Measurements from ENCODE around the gene PDE8A.
A peak's percentile ranks its signal among the peaks of the same experiment; 100 is the strongest.
"Not testable (repeated sequence)": the region's sequence is repeated elsewhere in the genome, so short reads cannot be mapped to it uniquely, and the experiment has no call there.

PDE8A gene

DNA sequence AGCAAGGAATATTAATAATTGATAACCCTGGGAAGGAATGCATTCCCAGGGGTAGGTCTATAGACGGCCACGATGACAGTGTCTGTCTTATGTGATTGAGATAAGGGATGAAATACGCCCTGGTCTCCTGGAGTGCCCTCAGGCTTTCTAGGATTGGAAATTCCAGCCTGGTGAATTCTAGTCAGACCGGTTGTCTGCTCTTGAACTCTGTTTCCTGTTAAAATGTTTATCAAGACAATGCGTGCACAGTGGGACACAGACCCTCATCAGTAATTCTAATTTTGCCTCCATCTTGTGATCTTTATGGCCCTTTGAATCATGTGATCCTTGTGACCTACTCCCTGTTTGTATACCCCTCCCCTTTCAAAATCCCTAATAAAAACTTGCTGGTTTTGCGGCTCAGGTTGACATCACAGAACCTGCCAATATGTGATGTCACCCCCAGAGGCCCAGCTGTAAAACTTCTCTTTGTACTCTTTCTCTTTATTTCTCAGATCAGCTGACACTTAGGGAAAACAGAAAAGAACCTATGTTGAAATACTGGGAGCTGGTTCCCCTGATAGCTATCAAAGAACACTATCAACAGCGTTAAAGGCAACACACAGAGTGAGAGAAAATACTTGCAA is 183.3 kb downstream of the PDE8A start:
- H3K27ac Mint-ChIP-seq, result no peak overlapping the region
- no peak overlapping the region for H3K4me3 Mint-ChIP-seq
- DNase-seq, result no peak
- ATAC-seq, result no peak
- H3K4me1 Mint-ChIP-seq, result peaks cover 3% of the 10 kb centered on the region
- H3K27me3 Mint-ChIP-seq, result peaks cover 29% of the 10 kb centered on the region
- no peaks in the 10 kb centered on the region for H3K36me3 Mint-ChIP-seq (ENCODE audit: low read depth)
- H3K9me3 Mint-ChIP-seq, result peaks cover 5% of the 10 kb centered on the region

DNA sequence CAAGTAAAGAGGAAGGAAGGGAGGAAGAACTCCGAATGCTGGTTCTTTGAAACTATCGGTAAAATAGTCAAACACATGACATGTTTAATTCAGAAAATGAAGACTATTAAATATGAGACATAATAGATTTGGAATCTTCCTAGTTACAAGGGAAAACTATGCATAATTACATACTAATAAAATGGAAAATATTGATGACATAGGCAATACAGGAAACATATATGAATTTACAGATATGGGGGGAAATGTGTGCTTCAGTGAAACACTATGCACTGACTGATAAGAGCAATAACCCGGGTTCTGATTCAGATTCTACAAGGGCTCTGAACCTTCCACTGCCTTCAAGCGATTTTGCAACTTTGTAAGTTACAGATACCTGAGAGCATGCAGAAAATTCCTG is 185.9 kb downstream of the PDE8A start:
- H3K27me3 Mint-ChIP-seq, result peaks cover 47% of the 10 kb centered on the region
- H3K9me3 Mint-ChIP-seq, result peaks cover 5% of the 10 kb centered on the region
- H3K4me3 Mint-ChIP-seq, result no peak overlapping the region
- no peak for ATAC-seq
- DNase-seq, result no peak
- no peak overlapping the region for H3K27ac Mint-ChIP-seq
- H3K36me3 Mint-ChIP-seq (ENCODE audit: low read depth), result no peaks in the 10 kb centered on the region
- H3K4me1 Mint-ChIP-seq, result peaks cover 3% of the 10 kb centered on the region

DNA sequence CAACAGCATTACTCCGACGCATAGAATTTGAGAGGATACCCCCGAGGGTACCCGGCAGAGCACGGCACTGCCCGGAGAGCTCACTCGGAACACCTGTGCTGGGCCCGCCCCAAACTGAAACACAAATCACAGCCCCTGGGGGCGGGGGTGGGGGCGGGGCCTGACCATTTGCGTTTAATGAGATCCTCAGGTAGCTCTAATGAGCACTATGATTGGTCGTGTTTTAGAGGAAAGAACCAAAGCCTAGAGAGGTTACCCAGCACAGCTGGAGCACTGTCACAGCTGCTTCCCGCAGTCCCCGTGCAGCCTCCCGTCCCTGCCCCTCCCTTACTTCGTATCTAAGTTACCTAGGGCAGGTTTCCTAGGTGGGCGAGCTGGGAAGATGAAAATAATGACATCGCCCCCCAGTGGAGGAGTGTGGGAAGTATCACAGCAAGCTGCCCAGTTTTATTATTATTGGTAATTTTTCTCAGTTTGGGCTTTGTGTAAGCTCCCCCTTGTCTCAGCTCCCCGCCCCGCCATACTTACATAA is 187.1 kb downstream of the PDE8A start:
- H3K36me3 Mint-ChIP-seq (ENCODE audit: low read depth), result no peaks in the 10 kb centered on the region
- peaks cover 52% of the 10 kb centered on the region for H3K27me3 Mint-ChIP-seq
- H3K4me1 Mint-ChIP-seq, result peaks cover 3% of the 10 kb centered on the region
- H3K9me3 Mint-ChIP-seq, result peaks cover 5% of the 10 kb centered on the region
- H3K4me3 Mint-ChIP-seq, result no peak overlapping the region
- DNase-seq (peak; percentile 18), ATAC-seq (no peak)
- no peak overlapping the region for H3K27ac Mint-ChIP-seq

DNA sequence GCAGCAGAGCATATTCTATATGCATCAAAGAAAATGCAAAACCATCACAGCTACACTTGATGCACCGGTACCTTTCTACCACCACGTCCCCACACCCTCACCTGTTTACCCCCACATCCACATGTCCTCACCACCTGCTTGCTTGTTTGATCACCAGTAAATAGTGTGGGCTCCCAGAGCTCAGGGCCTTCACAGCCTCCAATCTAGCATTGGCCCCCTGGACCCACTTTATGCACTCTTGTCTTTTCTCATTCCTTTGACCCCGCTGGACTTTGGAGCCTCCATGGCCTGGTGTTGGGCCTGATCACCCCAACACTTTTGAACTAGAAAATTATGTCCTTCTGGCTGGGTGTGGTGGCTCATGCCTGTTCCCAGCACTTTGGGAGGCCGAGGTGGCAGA is 190.1 kb downstream of the PDE8A start:
- Mint-ChIP-seq H3K4me3 (no peak overlapping the region), H3K36me3 (ENCODE audit: low read depth) (no peaks in the 10 kb centered on the region), H3K9me3 (no peaks in the 10 kb centered on the region), H3K27ac (no peak overlapping the region), H3K4me1 (peaks cover 3% of the 10 kb centered on the region), H3K27me3 (peaks cover 47% of the 10 kb centered on the region)
- DNase-seq (no peak), ATAC-seq (no peak)

DNA sequence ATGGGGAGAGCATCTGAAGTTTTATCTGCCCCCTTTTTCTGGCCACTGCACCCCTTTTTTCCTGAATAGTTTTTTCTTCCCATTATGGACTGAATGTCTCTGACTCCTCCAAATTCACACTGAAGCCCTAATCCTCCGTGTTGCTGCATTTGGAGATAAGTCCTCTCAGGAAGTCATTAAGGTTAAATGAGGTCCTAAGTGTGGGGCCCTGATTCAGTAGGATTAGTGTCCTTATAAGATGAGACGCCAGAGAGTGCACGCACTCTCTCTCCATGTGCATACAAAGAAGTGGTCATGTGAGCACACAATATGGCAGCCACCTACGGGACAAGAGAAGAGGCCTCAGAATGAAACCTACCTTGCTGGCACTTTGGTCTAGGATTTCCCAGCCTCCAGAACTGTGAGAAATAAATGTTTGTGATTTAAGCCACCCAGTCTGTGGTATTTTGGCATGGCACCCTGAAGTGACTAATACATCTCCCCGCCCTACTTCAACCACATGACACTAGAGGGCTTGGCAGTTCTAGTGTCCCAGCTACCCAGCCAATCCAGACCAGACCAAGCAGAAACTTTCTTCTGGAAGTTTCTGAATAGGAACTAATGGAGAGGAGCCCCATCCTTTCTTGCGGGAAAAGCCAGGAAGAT is 191.3 kb downstream of the PDE8A start:
- Mint-ChIP-seq H3K9me3 (no peaks in the 10 kb centered on the region), H3K36me3 (ENCODE audit: low read depth) (no peaks in the 10 kb centered on the region), H3K27me3 (peaks cover 39% of the 10 kb centered on the region), H3K27ac (no peak overlapping the region), H3K4me3 (no peak overlapping the region), H3K4me1 (peaks cover 3% of the 10 kb centered on the region)
- DNase-seq (no peak), ATAC-seq (no peak)

DNA sequence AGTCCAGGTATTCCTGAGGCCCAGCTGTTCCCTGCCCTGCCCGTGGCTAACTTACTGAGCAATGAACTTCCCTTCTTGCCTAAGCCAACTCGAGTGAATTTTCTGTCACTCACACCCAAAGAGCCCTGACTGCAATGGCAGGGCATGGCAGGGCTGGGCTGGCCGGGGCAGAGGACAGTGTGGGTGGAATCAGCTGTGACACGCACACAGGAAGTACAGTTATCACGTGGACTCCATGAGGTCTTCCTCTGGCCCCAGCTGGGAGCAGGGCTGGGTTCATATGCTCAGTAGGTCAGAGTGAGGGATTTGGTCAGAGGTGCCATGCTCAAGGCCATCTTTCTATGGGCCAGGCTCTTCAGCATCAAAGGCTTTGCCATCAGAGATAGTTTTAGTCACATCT is 192.0 kb downstream of the PDE8A start:
- not testable (repeated sequence) for H3K4me1 Mint-ChIP-seq; H3K9me3 Mint-ChIP-seq; DNase-seq; H3K4me3 Mint-ChIP-seq; H3K27ac Mint-ChIP-seq; ATAC-seq; H3K36me3 Mint-ChIP-seq (ENCODE audit: low read depth)
- H3K27me3 Mint-ChIP-seq, result peaks cover 36% of the 10 kb centered on the region

DNA sequence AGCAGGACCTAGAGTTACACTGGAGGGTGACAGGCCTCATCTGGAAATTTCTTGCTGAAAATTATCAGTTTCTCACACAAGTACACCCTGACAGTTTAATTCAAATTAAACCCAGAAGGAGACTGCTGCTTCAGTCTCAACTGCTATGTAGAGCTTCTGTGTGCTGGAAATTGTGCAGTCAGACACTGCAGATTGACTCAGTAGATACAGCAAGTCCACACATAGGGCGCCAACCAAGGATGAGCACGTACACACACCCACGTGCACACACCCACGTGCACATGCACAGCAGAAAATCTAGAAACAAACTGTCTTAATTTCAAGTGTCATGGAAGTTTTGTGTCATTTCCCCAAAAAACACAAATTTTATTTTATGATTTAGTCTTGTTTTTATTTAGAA is 192.9 kb downstream of the PDE8A start:
- no peak for ATAC-seq
- H3K27me3 Mint-ChIP-seq, result peaks cover 29% of the 10 kb centered on the region

DNA sequence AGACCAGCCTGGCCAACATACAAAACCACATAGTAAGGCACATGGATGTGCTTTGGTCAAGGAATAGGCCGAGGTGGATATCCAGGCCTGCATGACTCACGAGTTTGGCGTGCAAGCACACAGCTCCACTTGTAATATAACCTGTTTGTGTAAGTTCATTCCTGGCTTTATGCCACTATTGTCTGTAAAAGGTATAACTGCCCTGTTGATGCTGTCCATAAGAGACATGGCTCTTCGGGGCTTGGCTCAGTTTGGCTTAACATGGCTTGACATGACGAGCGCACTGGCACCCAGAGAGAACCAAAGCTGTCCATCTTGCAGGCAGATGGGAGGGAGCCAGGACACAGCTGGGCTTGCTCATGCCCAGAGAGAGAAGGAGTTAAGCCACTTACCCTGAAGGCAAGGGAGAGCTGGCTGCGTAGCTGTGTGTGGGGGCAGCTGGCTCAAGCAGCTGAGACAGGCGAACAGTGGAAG is 195.4 kb downstream of the PDE8A start:
- not testable (repeated sequence) for H3K9me3 Mint-ChIP-seq; H3K4me1 Mint-ChIP-seq; ATAC-seq; H3K36me3 Mint-ChIP-seq (ENCODE audit: low read depth); H3K4me3 Mint-ChIP-seq; DNase-seq; H3K27ac Mint-ChIP-seq
- peaks cover 14% of the 10 kb centered on the region for H3K27me3 Mint-ChIP-seq

More for the DNA sequence above, 192.9 kb downstream of the PDE8A start:
- Mint-ChIP-seq H3K4me3 (no peak overlapping the region), H3K4me1 (no peaks in the 10 kb centered on the region), H3K27ac (no peak overlapping the region), H3K36me3 (ENCODE audit: low read depth) (no peaks in the 10 kb centered on the region), H3K9me3 (no peaks in the 10 kb centered on the region)
- no peak for DNase-seq

DNA sequence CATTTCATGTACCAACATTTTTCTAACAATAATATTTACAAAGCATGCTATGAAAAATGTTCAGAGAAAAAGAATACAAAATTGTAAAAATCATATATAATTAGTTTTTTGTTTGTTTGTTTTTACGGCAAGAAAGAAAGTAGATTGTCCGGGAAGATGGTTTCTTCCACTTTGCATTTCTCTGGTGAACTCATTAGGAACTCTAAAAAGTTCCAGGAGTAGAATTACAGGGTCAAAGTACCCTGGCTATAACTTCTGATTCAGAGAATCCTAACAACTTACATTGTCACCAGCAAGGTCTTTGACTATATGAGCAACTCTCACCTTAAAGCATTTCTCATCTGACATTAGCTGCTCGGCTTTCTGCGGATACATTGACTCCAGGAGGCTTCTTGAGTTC is 196.7 kb downstream of the PDE8A start:
- no peaks in the 10 kb centered on the region for H3K36me3 Mint-ChIP-seq (ENCODE audit: low read depth)
- H3K9me3 Mint-ChIP-seq, result no peaks in the 10 kb centered on the region
- ATAC-seq (no peak), DNase-seq (no peak)
- H3K27ac Mint-ChIP-seq, result no peak overlapping the region
- peaks cover 10% of the 10 kb centered on the region for H3K27me3 Mint-ChIP-seq
- no peaks in the 10 kb centered on the region for H3K4me1 Mint-ChIP-seq
- H3K4me3 Mint-ChIP-seq, result no peak overlapping the region

DNA sequence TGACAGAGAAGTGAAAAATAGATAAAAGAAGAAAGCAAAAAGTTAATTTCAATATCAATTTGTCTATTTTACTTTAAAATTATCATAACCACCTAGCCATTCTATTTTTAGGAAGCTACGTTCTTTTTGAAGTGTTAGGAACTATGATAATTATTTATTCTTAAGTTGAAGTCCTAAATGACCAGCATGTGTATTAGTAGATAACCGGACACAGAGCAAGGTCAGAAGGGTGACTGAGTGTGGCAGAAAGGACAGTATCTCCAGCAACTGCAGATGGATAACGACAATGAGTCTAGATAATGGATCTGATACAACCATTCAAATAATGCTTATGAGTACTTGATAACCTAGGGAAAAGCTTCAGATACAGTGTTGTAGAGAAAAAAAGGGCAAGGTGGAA is 198.0 kb downstream of the PDE8A start:
- no peak for DNase-seq
- Mint-ChIP-seq H3K4me1 (no peaks in the 10 kb centered on the region), H3K9me3 (no peaks in the 10 kb centered on the region)

DNA sequence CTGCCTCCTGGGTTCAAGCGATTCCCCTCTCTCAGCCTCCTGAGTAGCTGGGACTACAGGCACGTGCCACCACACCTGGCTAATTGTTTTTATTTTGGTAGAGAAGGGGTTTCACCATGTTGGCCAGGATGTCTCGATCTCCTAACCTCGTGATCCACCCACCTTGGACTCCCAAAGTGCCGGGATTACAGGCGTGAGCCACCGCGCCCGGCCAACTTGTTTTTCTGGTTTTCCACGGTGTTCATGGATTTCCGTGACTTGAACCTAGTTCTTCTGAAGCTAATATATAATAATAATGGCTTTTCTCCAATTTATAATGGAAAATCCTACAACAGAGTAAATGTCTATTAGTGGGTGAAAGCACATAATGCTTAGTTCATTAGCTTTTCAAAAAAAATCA is 203.7 kb downstream of the PDE8A start:
- H3K27me3 Mint-ChIP-seq; DNase-seq; ATAC-seq; H3K4me3 Mint-ChIP-seq; H3K36me3 Mint-ChIP-seq (ENCODE audit: low read depth); H3K9me3 Mint-ChIP-seq; H3K4me1 Mint-ChIP-seq; H3K27ac Mint-ChIP-seq: not testable (repeated sequence)

More for the DNA sequence above, 198.0 kb downstream of the PDE8A start:
- ATAC-seq, result no peak
- H3K36me3 Mint-ChIP-seq (ENCODE audit: low read depth), result no peaks in the 10 kb centered on the region
- H3K4me3 Mint-ChIP-seq, result no peak overlapping the region
- H3K27me3 Mint-ChIP-seq, result peaks cover 8% of the 10 kb centered on the region
- H3K27ac Mint-ChIP-seq, result no peak overlapping the region

DNA sequence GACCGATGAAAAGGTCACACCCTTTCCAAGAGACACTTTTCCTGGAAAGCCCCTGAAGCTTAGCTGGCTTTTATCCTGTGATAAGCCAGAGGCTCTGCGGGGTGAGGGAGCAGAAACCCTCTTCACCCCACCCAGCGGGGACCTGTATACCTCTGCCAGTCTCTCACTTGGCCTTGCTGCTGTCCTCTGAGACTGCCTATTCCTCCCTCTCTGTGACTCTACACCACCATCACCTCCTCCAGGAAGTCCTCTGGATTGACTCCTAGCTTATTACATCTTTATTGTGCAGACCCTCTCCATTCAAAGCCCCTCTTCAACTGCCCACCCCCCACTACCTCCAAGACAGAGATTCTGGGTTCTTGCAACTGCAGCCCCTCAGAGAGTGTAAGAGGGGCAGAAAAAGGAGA is 206.5 kb downstream of the PDE8A start:
- ATAC-seq; H3K27ac Mint-ChIP-seq; H3K4me3 Mint-ChIP-seq; H3K9me3 Mint-ChIP-seq; H3K27me3 Mint-ChIP-seq; H3K4me1 Mint-ChIP-seq; H3K36me3 Mint-ChIP-seq (ENCODE audit: low read depth); DNase-seq: not testable (repeated sequence)

All from activated naive CD8-positive, alpha-beta T cell treated with anti-CD3 and anti-CD28 coated beads, Interleukin-2, amount 50 U/mL, for 24 hours (primary cell).